GM19463 (cell line): ENCODE data around the gene DKK3.
"Not testable (repeated sequence)": the region's sequence is repeated elsewhere in the genome, so short reads cannot be mapped to it uniquely, and the experiment has no call there.

Experiments used
- ATAC-seq: cut with Tn5 transposase; IDR thresholded peaks from one replicate; pipeline ENCODE4 v1.9.1; 2021; ENCODE audit warnings: mild to moderate bottlenecking, moderate library complexity; ENCODE audit not compliant: unreplicated experiment

DKK3 gene

GRCh38 chr11:12007769-12008737 is at the start of gene DKK3:
Gene DKK3 (minus strand): TSS chr11:12008626. CDS start chr11:12008582, 44 bp downstream.
- no peak for ATAC-seq

- no peak for ATAC-seq
Measured at GRCh38 chr11:12057299-12057980, 49.0 kb upstream of the DKK3 start.

- ATAC-seq: no peak
Measured at GRCh38 chr11:12056119-12056518, 47.7 kb upstream of the DKK3 start.

- ATAC-seq: no peak
Measured at GRCh38 chr11:12053606-12054361, 45.4 kb upstream of the DKK3 start.

GRCh38 chr11:12052676-12053605 is 44.5 kb upstream of the DKK3 start:
- ATAC-seq: no peak

- ATAC-seq: no peak
Measured at GRCh38 chr11:12051287-12051662, 42.8 kb upstream of the DKK3 start.

- no peak for ATAC-seq
Measured at GRCh38 chr11:12050470-12051286, 42.3 kb upstream of the DKK3 start.

GRCh38 chr11:12048936-12049790 is 40.7 kb upstream of the DKK3 start:
- ATAC-seq: no peak

- ATAC-seq: no peak
Measured at GRCh38 chr11:12046636-12047236, 38.3 kb upstream of the DKK3 start.

- no peak for ATAC-seq
Measured at GRCh38 chr11:12045914-12046635, 37.6 kb upstream of the DKK3 start.

GRCh38 chr11:12044799-12045198 is 36.4 kb upstream of the DKK3 start:
- ATAC-seq: no peak

GRCh38 chr11:12043959-12044791 is 35.7 kb upstream of the DKK3 start:
- peak; percentile 72 for ATAC-seq

GRCh38 chr11:12043221-12043620 is 34.8 kb upstream of the DKK3 start:
- ATAC-seq: no peak

- ATAC-seq: no peak
Measured at GRCh38 chr11:12042215-12042676, 33.8 kb upstream of the DKK3 start.

- not testable (repeated sequence) for ATAC-seq
Measured at GRCh38 chr11:12040719-12041118, 32.3 kb upstream of the DKK3 start.

- no peak for ATAC-seq
Measured at GRCh38 chr11:12032968-12033367, 24.5 kb upstream of the DKK3 start.
